ENCODE measurements around the gene SLC35B2.

DNA sequence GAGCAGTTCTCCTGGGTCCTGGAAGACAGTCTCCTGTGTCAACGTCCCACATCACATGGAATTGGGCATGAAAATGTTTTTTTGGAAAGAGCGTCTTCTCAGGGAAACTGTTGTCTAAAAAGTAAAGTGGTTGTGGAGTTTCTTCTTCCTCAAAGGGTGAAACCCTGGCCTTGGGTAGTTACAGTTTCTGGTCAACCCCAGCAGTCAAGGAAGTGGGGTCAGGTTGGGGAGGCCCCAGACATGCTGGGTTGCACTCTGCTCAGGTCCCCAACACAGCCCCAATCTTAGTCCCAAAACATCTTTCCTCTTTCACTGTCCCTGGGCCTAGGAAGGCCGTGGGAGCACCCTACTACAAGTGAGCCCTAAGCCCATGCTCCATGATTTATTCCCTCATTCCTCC, 9.0 kb upstream of the SLC35B2 start:
- TF ChIP-seq, protein P1, sequence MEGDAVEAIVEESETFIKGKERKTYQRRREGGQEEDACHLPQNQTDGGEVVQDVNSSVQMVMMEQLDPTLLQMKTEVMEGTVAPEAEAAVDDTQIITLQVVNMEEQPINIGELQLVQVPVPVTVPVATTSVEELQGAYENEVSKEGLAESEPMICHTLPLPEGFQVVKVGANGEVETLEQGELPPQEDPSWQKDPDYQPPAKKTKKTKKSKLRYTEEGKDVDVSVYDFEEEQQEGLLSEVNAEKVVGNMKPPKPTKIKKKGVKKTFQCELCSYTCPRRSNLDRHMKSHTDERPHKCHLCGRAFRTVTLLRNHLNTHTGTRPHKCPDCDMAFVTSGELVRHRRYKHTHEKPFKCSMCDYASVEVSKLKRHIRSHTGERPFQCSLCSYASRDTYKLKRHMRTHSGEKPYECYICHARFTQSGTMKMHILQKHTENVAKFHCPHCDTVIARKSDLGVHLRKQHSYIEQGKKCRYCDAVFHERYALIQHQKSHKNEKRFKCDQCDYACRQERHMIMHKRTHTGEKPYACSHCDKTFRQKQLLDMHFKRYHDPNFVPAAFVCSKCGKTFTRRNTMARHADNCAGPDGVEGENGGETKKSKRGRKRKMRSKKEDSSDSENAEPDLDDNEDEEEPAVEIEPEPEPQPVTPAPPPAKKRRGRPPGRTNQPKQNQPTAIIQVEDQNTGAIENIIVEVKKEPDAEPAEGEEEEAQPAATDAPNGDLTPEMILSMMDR (IDR thresholded peaks at IDR 0.05) = no peak
- TF ChIP-seq POLR2A (IDR thresholded peaks at IDR 0.05) (no peak), POLR2AphosphoS5 (IDR thresholded peaks at IDR 0.05) (no peak)

All from breast epithelium (tissue), 3 donors.